Measurements from ENCODE around the gene SYT15.
"Not testable (repeated sequence)": the region's sequence is repeated elsewhere in the genome, so short reads cannot be mapped to it uniquely, and the experiment has no call there.

- TF ChIP-seq CTCF (IDR thresholded peaks at IDR 0.05); REST (IDR thresholded peaks at IDR 0.05; ENCODE audit: insufficient read depth in 1 of 2, low read depth in 2 of 2, low read length in 1 of 2): not testable (repeated sequence)
Observed at GRCh38 chr10:46587546-46587945, 8.6 kb downstream of the SYT15 start.
